Liver (tissue), 9 donors: Measurements from ENCODE around the gene RELT. TPM values are rescaled to one million over a fixed set of nuclear protein-coding genes. Genes with fewer than 3 reads are reported as not detected.

Source experiments
- DNase-seq: peaks from one replicate; pipeline ENCODE4 v3.0.0-alpha.2; 2017; ENCODE audit warnings: low spot score
- H3K27ac ChIP-seq, 2 donors: one replicate each; pipeline ENCODE4 v1.7.0; 2013; ENCODE audit warnings: inconsistent platforms in 2 of 2, low read length in 2 of 2, control low read depth in 1 of 2, low read depth in 1 of 2, mild to moderate bottlenecking in 1 of 2
- H3K27me3 ChIP-seq, 4 donors: one replicate each; pipeline versions ENCODE4 v1.6.1 to v1.7.0; 2013; ENCODE audit warnings: low read length in 3 of 4, inconsistent platforms in 1 of 4, mild to moderate bottlenecking in 1 of 4, moderate library complexity in 1 of 4; ENCODE audit not compliant: control insufficient read depth in 4 of 4, insufficient read depth in 4 of 4
- H3K36me3 ChIP-seq, 4 donors: one replicate each; pipeline versions ENCODE4 v1.6.1 to v1.7.0; 2013; ENCODE audit warnings: low read length in 3 of 4, mild to moderate bottlenecking in 3 of 4, low read depth in 1 of 4, moderate library complexity in 1 of 4; ENCODE audit not compliant: control insufficient read depth in 4 of 4, insufficient read depth in 3 of 4
- H3K4me1 ChIP-seq, 4 donors: one replicate each; pipeline versions ENCODE4 v1.6.1 to v1.7.0; 2013; ENCODE audit warnings: low read length in 3 of 4, mild to moderate bottlenecking in 3 of 4, moderate library complexity in 1 of 4; ENCODE audit not compliant: control insufficient read depth in 4 of 4, insufficient read depth in 4 of 4
- H3K4me3 ChIP-seq, 3 donors: one replicate each; pipeline versions ENCODE4 v1.6.1 to v1.7.0; 2013; ENCODE audit warnings: low read length in 3 of 3, control low read depth in 1 of 3, low read depth in 1 of 3, mild to moderate bottlenecking in 1 of 3
- H3K9ac ChIP-seq, 2 donors: one replicate each; pipeline ENCODE4 v1.7.0; 2013; ENCODE audit warnings: low read length in 2 of 2, mild to moderate bottlenecking in 2 of 2, moderate library complexity in 2 of 2, control low read depth in 1 of 2, low read depth in 1 of 2
- H3K9me3 ChIP-seq, 4 donors: one replicate each; pipeline versions ENCODE4 v1.6.1 to v1.7.0; 2013; ENCODE audit warnings: low read length in 3 of 4; ENCODE audit not compliant: control insufficient read depth in 4 of 4
- EGR1 ChIP-seq, 2 donors: IDR thresholded peaks; 2 replicates each; pipeline ENCODE4 v1.6.1; 2016 to 2018; ENCODE audit warnings: antibody characterized with exemption in 2 of 2, low read depth in 2 of 2
- FOXA1 ChIP-seq: IDR thresholded peaks from 2 replicates; pipeline ENCODE4 v1.6.1; 2016; ENCODE audit warnings: antibody characterized with exemption
- FOXA2 ChIP-seq: IDR thresholded peaks from 2 replicates; pipeline ENCODE4 v1.6.1; 2016; ENCODE audit warnings: antibody characterized with exemption
- GABPA ChIP-seq, 2 donors: IDR thresholded peaks in 1 of 2; conservative IDR thresholded peaks in 1 of 2; 2 replicates each; pipeline ENCODE4 v1.6.1; 2016; ENCODE audit warnings: antibody characterized with exemption in 2 of 2, mild to moderate bottlenecking in 1 of 2, moderate library complexity in 1 of 2
- HNF4A ChIP-seq, 2 donors: conservative IDR thresholded peaks; 2 replicates each; pipeline ENCODE4 v1.6.1; 2016; ENCODE audit warnings: antibody characterized with exemption in 2 of 2, mild to moderate bottlenecking in 2 of 2
- HNF4G ChIP-seq: IDR thresholded peaks from 2 replicates; pipeline ENCODE4 v1.6.1; 2016; ENCODE audit warnings: antibody characterized with exemption
- JUND ChIP-seq, 2 donors: IDR thresholded peaks; 2 replicates each; pipeline ENCODE4 v1.6.1; 2016; ENCODE audit warnings: antibody characterized with exemption in 2 of 2
- NR2F2 ChIP-seq: IDR thresholded peaks from 2 replicates; pipeline ENCODE4 v1.6.1; 2016; ENCODE audit warnings: antibody characterized with exemption
- RAD21 ChIP-seq, 2 donors: IDR thresholded peaks; 2 replicates each; pipeline ENCODE4 v1.6.1; 2016; ENCODE audit warnings: antibody characterized with exemption in 2 of 2, mild to moderate bottlenecking in 2 of 2
- RXRA ChIP-seq, 2 donors: IDR thresholded peaks; 2 replicates each; pipeline ENCODE4 v1.6.1; 2017 to 2018; ENCODE audit warnings: antibody characterized with exemption in 2 of 2, mild to moderate bottlenecking in 1 of 2
- SP1 ChIP-seq: IDR thresholded peaks from 2 replicates; pipeline ENCODE4 v1.6.1; 2018; ENCODE audit warnings: antibody characterized with exemption, mild to moderate bottlenecking
- TAF1 ChIP-seq: conservative IDR thresholded peaks from 2 replicates; pipeline ENCODE4 v1.6.1; 2016; ENCODE audit warnings: antibody characterized with exemption, mild to moderate bottlenecking
- YY1 ChIP-seq: IDR thresholded peaks from 2 replicates; pipeline ENCODE4 v1.6.1; 2016; ENCODE audit warnings: antibody characterized with exemption, mild to moderate bottlenecking
- WGBS: extraction: QIAGEN DNeasy Blood & Tissue Kit; methylation state at CpG from one replicate; pipeline ENCODE4 v1.1.7; 2013; 5-methylcytosine and 5-hydroxymethylcytosine counted together
- polyA plus RNA-seq, 2 donors: library from polyadenylated mRNA; stranded (reverse) in 1 of 2; unstranded in 1 of 2; fragments of 200-250 nt in 1 of 2; fragments of >200 nt in 1 of 2; fragmentation: Nextera tagmentation in 1 of 2; extraction: Ambion mirVana in 1 of 2; gene quantifications; one replicate each; pipeline versions ENCODE4 v1.2.1 to v1.2.3, GENCODE V29; 2013 to 2015
- total RNA-seq, 2 donors: library from RNA; depleted of rRNA; stranded (reverse); fragments of >200 nt; gene quantifications; one replicate each; pipeline ENCODE4 v1.2.3, GENCODE V29; 2014
- TF ChIP-seq, protein P1 (sequence below): IDR thresholded peaks from 2 replicates; pipeline ENCODE4 v1.6.1; 2016; ENCODE audit warnings: antibody characterized with exemption
- TF ChIP-seq, protein P2 (sequence below): IDR thresholded peaks from 2 replicates; pipeline ENCODE4 v1.6.1; 2016; ENCODE audit warnings: antibody characterized with exemption
- TF ChIP-seq, protein P3 (sequence below): IDR thresholded peaks from 2 replicates; pipeline ENCODE4 v1.6.1; 2016; ENCODE audit warnings: antibody characterized with exemption, mild to moderate bottlenecking
- TF ChIP-seq, protein P4 (sequence below): IDR thresholded peaks from 2 replicates; pipeline ENCODE4 v1.6.1; 2016; ENCODE audit warnings: antibody characterized with exemption
- TF ChIP-seq, protein P5 (sequence below): fragments of 150-350 bp; IDR thresholded peaks from 2 replicates; pipeline ENCODE4 v1.5.1; 2017; ENCODE audit warnings: improper control_type of control experiment, low read depth, low read length; ENCODE audit not compliant: missing input control
- donor health status: healthy.
- donor health status: healthy.
- donor health status: healthy.
- donor health status: healthy.
- donor health status: healthy.

RELT gene
- total and polyA plus RNA-seq, 4 donors = 0.21 to 8.0 (median 2.3) TPM

DNA sequence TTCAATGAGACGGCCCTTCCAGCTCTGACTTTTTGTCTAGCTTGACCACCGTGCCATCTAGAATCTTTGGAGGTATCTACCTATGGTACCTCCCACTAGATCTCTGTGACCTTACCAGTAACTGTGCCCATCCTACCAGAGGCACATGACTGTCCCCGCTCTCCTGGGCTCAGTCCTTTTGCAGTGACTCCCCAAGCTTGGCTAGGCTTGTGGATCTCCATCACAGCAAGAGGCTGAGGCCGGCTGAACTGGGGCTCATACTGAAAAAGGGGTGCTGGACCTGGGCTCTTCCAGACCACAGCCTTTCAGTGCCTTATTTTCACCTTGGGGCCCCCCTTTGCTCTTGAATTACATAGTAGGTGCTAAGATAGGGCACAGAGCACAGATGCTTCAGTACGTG lies 27.3 kb downstream of the RELT start:
- TF ChIP-seq NR2F2 = no peak
- TF ChIP-seq RAD21 (IDR thresholded peaks at IDR 0.05) = no peak
- no peak for TF ChIP-seq FOXA1
- TF ChIP-seq HNF4G = no peak
- TF ChIP-seq RXRA (IDR thresholded peaks at IDR 0.05) = no peak
- no peak for TF ChIP-seq GABPA (IDR thresholded peaks at IDR 0.05 in 1 of 2, conservative IDR thresholded peaks at IDR 0.05 in 1 of 2)
- no peak for TF ChIP-seq YY1
- TF ChIP-seq, protein P1, sequence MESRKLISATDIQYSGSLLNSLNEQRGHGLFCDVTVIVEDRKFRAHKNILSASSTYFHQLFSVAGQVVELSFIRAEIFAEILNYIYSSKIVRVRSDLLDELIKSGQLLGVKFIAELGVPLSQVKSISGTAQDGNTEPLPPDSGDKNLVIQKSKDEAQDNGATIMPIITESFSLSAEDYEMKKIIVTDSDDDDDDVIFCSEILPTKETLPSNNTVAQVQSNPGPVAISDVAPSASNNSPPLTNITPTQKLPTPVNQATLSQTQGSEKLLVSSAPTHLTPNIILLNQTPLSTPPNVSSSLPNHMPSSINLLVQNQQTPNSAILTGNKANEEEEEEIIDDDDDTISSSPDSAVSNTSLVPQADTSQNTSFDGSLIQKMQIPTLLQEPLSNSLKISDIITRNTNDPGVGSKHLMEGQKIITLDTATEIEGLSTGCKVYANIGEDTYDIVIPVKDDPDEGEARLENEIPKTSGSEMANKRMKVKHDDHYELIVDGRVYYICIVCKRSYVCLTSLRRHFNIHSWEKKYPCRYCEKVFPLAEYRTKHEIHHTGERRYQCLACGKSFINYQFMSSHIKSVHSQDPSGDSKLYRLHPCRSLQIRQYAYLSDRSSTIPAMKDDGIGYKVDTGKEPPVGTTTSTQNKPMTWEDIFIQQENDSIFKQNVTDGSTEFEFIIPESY = no peak
- TF ChIP-seq, protein P2, sequence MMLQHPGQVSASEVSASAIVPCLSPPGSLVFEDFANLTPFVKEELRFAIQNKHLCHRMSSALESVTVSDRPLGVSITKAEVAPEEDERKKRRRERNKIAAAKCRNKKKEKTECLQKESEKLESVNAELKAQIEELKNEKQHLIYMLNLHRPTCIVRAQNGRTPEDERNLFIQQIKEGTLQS = no peak
- TF ChIP-seq, protein P3, sequence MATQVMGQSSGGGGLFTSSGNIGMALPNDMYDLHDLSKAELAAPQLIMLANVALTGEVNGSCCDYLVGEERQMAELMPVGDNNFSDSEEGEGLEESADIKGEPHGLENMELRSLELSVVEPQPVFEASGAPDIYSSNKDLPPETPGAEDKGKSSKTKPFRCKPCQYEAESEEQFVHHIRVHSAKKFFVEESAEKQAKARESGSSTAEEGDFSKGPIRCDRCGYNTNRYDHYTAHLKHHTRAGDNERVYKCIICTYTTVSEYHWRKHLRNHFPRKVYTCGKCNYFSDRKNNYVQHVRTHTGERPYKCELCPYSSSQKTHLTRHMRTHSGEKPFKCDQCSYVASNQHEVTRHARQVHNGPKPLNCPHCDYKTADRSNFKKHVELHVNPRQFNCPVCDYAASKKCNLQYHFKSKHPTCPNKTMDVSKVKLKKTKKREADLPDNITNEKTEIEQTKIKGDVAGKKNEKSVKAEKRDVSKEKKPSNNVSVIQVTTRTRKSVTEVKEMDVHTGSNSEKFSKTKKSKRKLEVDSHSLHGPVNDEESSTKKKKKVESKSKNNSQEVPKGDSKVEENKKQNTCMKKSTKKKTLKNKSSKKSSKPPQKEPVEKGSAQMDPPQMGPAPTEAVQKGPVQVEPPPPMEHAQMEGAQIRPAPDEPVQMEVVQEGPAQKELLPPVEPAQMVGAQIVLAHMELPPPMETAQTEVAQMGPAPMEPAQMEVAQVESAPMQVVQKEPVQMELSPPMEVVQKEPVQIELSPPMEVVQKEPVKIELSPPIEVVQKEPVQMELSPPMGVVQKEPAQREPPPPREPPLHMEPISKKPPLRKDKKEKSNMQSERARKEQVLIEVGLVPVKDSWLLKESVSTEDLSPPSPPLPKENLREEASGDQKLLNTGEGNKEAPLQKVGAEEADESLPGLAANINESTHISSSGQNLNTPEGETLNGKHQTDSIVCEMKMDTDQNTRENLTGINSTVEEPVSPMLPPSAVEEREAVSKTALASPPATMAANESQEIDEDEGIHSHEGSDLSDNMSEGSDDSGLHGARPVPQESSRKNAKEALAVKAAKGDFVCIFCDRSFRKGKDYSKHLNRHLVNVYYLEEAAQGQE = no peak
- TF ChIP-seq FOXA2 = no peak
- TF ChIP-seq, protein P4, sequence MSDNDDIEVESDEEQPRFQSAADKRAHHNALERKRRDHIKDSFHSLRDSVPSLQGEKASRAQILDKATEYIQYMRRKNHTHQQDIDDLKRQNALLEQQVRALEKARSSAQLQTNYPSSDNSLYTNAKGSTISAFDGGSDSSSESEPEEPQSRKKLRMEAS = no peak
- TF ChIP-seq, protein P5, sequence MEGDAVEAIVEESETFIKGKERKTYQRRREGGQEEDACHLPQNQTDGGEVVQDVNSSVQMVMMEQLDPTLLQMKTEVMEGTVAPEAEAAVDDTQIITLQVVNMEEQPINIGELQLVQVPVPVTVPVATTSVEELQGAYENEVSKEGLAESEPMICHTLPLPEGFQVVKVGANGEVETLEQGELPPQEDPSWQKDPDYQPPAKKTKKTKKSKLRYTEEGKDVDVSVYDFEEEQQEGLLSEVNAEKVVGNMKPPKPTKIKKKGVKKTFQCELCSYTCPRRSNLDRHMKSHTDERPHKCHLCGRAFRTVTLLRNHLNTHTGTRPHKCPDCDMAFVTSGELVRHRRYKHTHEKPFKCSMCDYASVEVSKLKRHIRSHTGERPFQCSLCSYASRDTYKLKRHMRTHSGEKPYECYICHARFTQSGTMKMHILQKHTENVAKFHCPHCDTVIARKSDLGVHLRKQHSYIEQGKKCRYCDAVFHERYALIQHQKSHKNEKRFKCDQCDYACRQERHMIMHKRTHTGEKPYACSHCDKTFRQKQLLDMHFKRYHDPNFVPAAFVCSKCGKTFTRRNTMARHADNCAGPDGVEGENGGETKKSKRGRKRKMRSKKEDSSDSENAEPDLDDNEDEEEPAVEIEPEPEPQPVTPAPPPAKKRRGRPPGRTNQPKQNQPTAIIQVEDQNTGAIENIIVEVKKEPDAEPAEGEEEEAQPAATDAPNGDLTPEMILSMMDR = no peak
- no peak for TF ChIP-seq HNF4A (conservative IDR thresholded peaks at IDR 0.05)
- TF ChIP-seq EGR1 (IDR thresholded peaks at IDR 0.05; ENCODE audit: low read depth in 2 of 2) = no peak
- no peak for TF ChIP-seq JUND (IDR thresholded peaks at IDR 0.05)
- no peak for TF ChIP-seq TAF1
- TF ChIP-seq SP1 = no peak
- WGBS = 95% methylated on average over 5 of the region's 5 CpGs

More for the DNA sequence above, 27.3 kb downstream of the RELT start:
- H3K4me1 ChIP-seq = no peaks in the 10 kb centered on the region
- H3K9me3 ChIP-seq = no peaks in the 10 kb centered on the region
- H3K27me3 ChIP-seq = no peaks in the 10 kb centered on the region
- no peak overlapping the region for H3K27ac ChIP-seq
- no peak overlapping the region for H3K4me3 ChIP-seq
- H3K9ac ChIP-seq = no peak overlapping the region
- peaks cover 0 to 23% (median 8%) of the 10 kb centered on the region in 4 donors for H3K36me3 ChIP-seq
- no peak for DNase-seq
